ENCODE data around the gene DIABLO.
"Not testable (repeated sequence)": the region's sequence is repeated elsewhere in the genome, so short reads cannot be mapped to it uniquely, and the experiment has no call there.

DNA sequence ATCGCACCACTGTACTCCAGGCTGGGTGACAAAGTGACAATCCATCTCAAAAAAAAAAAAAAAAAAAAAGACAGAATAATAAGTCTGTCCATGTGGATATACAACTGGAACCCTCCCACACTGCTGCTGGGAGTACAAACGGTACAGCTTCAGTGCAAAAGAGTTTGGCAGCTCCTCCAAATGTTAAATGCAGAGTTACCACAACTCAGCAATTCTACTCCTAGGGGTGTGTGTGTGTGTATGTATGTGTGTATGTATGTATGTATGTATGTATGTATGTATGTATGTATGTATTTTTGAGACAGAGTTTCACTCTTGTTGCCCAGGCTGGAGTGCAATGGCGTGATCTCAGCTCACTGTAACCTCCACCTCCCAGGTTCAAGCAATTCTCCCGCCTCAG lies 33.1 kb upstream of the DIABLO start:
- TF ChIP-seq, protein P1, sequence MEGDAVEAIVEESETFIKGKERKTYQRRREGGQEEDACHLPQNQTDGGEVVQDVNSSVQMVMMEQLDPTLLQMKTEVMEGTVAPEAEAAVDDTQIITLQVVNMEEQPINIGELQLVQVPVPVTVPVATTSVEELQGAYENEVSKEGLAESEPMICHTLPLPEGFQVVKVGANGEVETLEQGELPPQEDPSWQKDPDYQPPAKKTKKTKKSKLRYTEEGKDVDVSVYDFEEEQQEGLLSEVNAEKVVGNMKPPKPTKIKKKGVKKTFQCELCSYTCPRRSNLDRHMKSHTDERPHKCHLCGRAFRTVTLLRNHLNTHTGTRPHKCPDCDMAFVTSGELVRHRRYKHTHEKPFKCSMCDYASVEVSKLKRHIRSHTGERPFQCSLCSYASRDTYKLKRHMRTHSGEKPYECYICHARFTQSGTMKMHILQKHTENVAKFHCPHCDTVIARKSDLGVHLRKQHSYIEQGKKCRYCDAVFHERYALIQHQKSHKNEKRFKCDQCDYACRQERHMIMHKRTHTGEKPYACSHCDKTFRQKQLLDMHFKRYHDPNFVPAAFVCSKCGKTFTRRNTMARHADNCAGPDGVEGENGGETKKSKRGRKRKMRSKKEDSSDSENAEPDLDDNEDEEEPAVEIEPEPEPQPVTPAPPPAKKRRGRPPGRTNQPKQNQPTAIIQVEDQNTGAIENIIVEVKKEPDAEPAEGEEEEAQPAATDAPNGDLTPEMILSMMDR (IDR thresholded peaks at IDR 0.05), result not testable (repeated sequence)
- TF ChIP-seq, protein P2, sequence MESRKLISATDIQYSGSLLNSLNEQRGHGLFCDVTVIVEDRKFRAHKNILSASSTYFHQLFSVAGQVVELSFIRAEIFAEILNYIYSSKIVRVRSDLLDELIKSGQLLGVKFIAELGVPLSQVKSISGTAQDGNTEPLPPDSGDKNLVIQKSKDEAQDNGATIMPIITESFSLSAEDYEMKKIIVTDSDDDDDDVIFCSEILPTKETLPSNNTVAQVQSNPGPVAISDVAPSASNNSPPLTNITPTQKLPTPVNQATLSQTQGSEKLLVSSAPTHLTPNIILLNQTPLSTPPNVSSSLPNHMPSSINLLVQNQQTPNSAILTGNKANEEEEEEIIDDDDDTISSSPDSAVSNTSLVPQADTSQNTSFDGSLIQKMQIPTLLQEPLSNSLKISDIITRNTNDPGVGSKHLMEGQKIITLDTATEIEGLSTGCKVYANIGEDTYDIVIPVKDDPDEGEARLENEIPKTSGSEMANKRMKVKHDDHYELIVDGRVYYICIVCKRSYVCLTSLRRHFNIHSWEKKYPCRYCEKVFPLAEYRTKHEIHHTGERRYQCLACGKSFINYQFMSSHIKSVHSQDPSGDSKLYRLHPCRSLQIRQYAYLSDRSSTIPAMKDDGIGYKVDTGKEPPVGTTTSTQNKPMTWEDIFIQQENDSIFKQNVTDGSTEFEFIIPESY (IDR thresholded peaks at IDR 0.05; ENCODE audit: borderline replicate concordance, low read depth), result not testable (repeated sequence)
- TF ChIP-seq, protein P3, sequence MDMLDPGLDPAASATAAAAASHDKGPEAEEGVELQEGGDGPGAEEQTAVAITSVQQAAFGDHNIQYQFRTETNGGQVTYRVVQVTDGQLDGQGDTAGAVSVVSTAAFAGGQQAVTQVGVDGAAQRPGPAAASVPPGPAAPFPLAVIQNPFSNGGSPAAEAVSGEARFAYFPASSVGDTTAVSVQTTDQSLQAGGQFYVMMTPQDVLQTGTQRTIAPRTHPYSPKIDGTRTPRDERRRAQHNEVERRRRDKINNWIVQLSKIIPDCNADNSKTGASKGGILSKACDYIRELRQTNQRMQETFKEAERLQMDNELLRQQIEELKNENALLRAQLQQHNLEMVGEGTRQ (IDR thresholded peaks at IDR 0.05; ENCODE audit: borderline replicate concordance, low read depth, low read length), result not testable (repeated sequence)
- TF ChIP-seq RCOR1 (IDR thresholded peaks at IDR 0.05; ENCODE audit: low read length); RFX5 (IDR thresholded peaks at IDR 0.05; ENCODE audit: low read length); POLR2AphosphoS5 (IDR thresholded peaks at IDR 0.05; ENCODE audit: low read depth, low read length); JUND (IDR thresholded peaks at IDR 0.05); FOXJ3 (CRISPR knock-in tag; IDR thresholded peaks at IDR 0.05): not testable (repeated sequence)
- TF ChIP-seq, protein P4, sequence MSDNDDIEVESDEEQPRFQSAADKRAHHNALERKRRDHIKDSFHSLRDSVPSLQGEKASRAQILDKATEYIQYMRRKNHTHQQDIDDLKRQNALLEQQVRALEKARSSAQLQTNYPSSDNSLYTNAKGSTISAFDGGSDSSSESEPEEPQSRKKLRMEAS (IDR thresholded peaks at IDR 0.05; ENCODE audit: low read depth), result not testable (repeated sequence)
